GM06990 (cell line): ENCODE data around the gene VCL.

ENCODE experiments used
- DNase-seq: peaks from one replicate; pipeline ENCODE4 v3.0.0-alpha.2; 2011; ENCODE audit not compliant: insufficient read length; ENCODE audit errors: extremely low read depth
- H3K27me3 ChIP-seq: replicated peaks from 2 replicates; pipeline ENCODE4 v1.6.0; 2011; ENCODE audit warnings: low read length; ENCODE audit not compliant: control insufficient read depth, insufficient read depth
- H3K36me3 ChIP-seq: 2 replicates; pipeline ENCODE4 v1.5.1; 2011; ENCODE audit warnings: low read length; ENCODE audit not compliant: control insufficient read depth, insufficient read depth
- H3K4me3 ChIP-seq: replicated peaks from 2 replicates; pipeline ENCODE4 v1.5.1; 2011; ENCODE audit warnings: low read depth, mild to moderate bottlenecking, control low read depth, low read length
- CTCF ChIP-seq: IDR thresholded peaks from 2 replicates; pipeline ENCODE4 v1.5.1; 2011; ENCODE audit warnings: low read length, control low read depth, mild to moderate bottlenecking, inconsistent platforms; ENCODE audit not compliant: insufficient read depth, poor library complexity, severe bottlenecking

VCL gene

GRCh38 chr10:74084955-74085354, 87.0 kb downstream of the VCL start:
- Histone ChIP-seq H3K4me3 (no peak overlapping the region), H3K36me3 (no peaks in the 10 kb centered on the region), H3K27me3 (no peaks in the 10 kb centered on the region)
- peak; percentile 69 for DNase-seq
- no peak for TF ChIP-seq CTCF

- H3K4me3 ChIP-seq = no peak overlapping the region
- no peak for DNase-seq
- H3K36me3 ChIP-seq = no peaks in the 10 kb centered on the region
- TF ChIP-seq CTCF = no peak
- H3K27me3 ChIP-seq = no peaks in the 10 kb centered on the region
Observed at GRCh38 chr10:74086317-74086716, 88.4 kb downstream of the VCL start.

DNA sequence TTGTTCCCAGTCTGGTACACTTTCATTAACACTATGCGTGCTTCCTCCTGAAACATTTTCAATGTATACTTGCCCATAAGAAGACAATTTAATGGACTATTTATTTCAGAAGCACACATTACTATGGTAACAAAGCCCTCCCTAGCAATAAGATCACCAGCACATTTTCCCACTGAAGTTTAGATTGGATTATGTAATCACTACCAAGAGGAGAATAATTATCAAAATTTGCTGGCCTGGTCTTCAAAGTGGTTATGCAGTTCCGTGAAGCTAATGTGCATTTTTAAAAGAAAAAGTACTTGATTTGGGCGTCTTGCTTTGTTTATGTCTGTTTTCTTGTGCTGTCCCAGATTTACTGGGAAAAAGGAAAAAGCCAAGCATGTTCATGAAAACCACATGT, 90.8 kb downstream of the VCL start:
- TF ChIP-seq CTCF = no peak
- no peaks in the 10 kb centered on the region for H3K36me3 ChIP-seq
- H3K4me3 ChIP-seq = no peak overlapping the region
- no peaks in the 10 kb centered on the region for H3K27me3 ChIP-seq
- no peak for DNase-seq

DNA sequence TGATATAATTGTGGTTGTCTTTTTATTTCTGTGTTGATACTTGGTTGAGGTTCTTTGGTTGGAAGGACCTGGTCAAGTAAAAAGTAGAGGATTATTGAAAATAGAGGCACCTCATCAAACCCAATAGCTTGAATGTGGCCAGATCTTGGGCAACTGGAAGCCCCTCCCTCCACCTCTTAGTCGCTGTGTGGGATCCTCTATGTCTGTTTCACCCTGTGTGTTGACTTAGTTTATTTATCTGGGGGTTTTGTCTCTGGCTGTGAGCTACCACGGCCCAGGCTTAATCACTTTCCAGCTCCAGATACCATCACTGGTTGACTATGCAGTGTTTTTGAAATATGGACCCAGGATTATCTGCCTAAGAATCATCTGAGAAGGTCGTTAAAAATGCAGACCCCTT, 94.5 kb downstream of the VCL start:
- no peak for TF ChIP-seq CTCF

DNA sequence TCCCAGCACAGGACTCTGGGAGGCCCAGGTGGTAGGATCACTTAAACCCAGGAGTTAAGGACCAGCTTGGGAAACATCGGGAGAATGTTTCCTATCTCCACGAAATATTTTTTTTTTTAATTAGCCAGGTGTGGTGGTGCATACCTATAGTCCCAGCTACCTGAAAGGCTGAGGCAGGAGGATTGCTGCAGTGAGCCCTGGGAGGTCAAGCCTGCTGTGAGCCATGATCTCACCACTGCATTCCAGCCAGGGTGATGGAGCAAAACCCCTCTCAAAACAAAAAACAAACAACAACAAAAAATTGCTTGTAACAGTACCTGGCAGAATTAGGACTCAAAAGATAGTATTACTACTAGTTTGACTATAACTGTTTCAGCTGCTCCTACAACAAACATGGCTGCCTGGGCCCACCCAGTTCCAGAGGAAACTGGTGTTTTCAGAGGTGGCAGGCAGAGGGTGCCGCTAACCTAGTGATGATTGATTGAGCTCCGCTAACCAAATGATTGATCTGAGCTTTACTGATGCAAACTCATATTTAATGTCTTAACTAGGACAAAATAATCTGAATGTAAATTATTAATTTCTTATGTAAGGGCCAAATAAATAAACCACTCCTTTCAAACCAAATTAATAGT, 95.7 kb downstream of the VCL start:
- TF ChIP-seq CTCF = no peak
- Histone ChIP-seq H3K4me3 (no peak overlapping the region), H3K36me3 (peaks cover 3% of the 10 kb centered on the region; the same call in 1 of the 2 replicates), H3K27me3 (no peaks in the 10 kb centered on the region)
- DNase-seq = no peak

More for the DNA sequence above, 94.5 kb downstream of the VCL start:
- peaks cover 3% of the 10 kb centered on the region; the same call in 1 of the 2 replicates for H3K36me3 ChIP-seq
- DNase-seq = no peak
- no peaks in the 10 kb centered on the region for H3K27me3 ChIP-seq
- no peak overlapping the region for H3K4me3 ChIP-seq

DNA sequence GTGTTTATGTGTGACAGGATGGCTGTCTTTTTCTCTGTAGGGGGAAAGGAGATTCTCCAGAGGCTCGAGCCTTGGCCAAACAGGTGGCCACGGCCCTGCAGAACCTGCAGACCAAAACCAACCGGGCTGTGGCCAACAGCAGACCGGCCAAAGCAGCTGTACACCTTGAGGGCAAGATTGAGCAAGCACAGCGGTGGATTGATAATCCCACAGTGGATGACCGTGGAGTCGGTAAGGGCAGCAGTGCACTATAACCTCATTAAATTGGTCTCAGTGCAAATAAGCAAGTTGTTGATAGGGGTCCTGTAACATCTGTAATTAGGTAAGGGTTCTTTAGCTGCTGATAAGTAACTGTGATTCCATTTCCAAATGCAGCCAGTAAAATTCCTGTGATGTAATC, 96.3 kb downstream of the VCL start:
- no peak for DNase-seq
- H3K27me3 ChIP-seq = no peaks in the 10 kb centered on the region
- TF ChIP-seq CTCF = no peak
- H3K4me3 ChIP-seq = no peak overlapping the region
- peaks cover 3% of the 10 kb centered on the region; the same call in 1 of the 2 replicates for H3K36me3 ChIP-seq
